Osteocyte (in vitro differentiated cells): ENCODE measurements around the gene WNK2. TPM values are rescaled to one million over a fixed set of nuclear protein-coding genes. Genes with fewer than 3 reads are reported as not detected.

Experiments used
- DNase-seq: peaks from one replicate; pipeline ENCODE4 v3.0.0; 2021; ENCODE audit warnings: mixed read lengths; ENCODE audit not compliant: unreplicated experiment; ENCODE audit errors: extremely low spot score
- H3K27ac Mint-ChIP-seq: one replicate; pipeline ENCODE4 v1.8.0; 2021; ENCODE audit warnings: mild to moderate bottlenecking, mixed read lengths; ENCODE audit not compliant: unreplicated experiment
- H3K27me3 Mint-ChIP-seq: one replicate; pipeline ENCODE4 v1.8.0; 2021; ENCODE audit warnings: mixed read lengths; ENCODE audit not compliant: unreplicated experiment
- H3K36me3 Mint-ChIP-seq: one replicate; pipeline ENCODE4 v1.8.0; 2021; ENCODE audit warnings: mixed read lengths; ENCODE audit not compliant: unreplicated experiment
- H3K4me1 Mint-ChIP-seq: one replicate; pipeline ENCODE4 v1.8.0; 2021; ENCODE audit warnings: mixed read lengths; ENCODE audit not compliant: unreplicated experiment
- H3K4me3 Mint-ChIP-seq: one replicate; pipeline ENCODE4 v1.8.0; 2021; ENCODE audit warnings: mild to moderate bottlenecking, moderate library complexity, mixed read lengths; ENCODE audit not compliant: unreplicated experiment
- H3K9me3 Mint-ChIP-seq: one replicate; pipeline ENCODE4 v1.8.0; 2021; ENCODE audit warnings: mixed read lengths; ENCODE audit not compliant: unreplicated experiment
- CTCF ChIP-seq: fragments of 200-600 bp; sonication (generic); IDR thresholded peaks from 2 replicates; pipeline ENCODE4 v1.5.0; 2021; ENCODE audit warnings: antibody characterized with exemption, mild to moderate bottlenecking, moderate library complexity
- total RNA-seq: library from RNA; stranded (reverse); gene quantifications from 2 replicates; pipeline ENCODE4 v1.2.1, GENCODE V29; 2021

Gene WNK2
- total RNA-seq, 1 donor from 2014 or later = not detected

- peaks cover 25% of the 10 kb centered on the region for H3K27me3 Mint-ChIP-seq
- TF ChIP-seq CTCF = no peak
- H3K27ac Mint-ChIP-seq = no peak overlapping the region
- DNase-seq = no peak
- no peak overlapping the region for H3K4me3 Mint-ChIP-seq
- H3K36me3 Mint-ChIP-seq = no peaks in the 10 kb centered on the region
- H3K4me1 Mint-ChIP-seq = no peaks in the 10 kb centered on the region
- no peaks in the 10 kb centered on the region for H3K9me3 Mint-ChIP-seq
Measured at GRCh38 chr9:93198838-93199625, 15.1 kb downstream of the WNK2 start.

- Mint-ChIP-seq H3K27ac (no peak overlapping the region), H3K9me3 (no peaks in the 10 kb centered on the region), H3K36me3 (no peaks in the 10 kb centered on the region), H3K4me3 (no peak overlapping the region), H3K27me3 (peaks cover 16% of the 10 kb centered on the region), H3K4me1 (no peaks in the 10 kb centered on the region)
- no peak for DNase-seq
- no peak for TF ChIP-seq CTCF
Measured at GRCh38 chr9:93200449-93200742, 16.5 kb downstream of the WNK2 start.

GRCh38 chr9:93200989-93201334, 17.0 kb downstream of the WNK2 start:
- Mint-ChIP-seq H3K9me3 (no peaks in the 10 kb centered on the region), H3K36me3 (no peaks in the 10 kb centered on the region), H3K27me3 (peaks cover 14% of the 10 kb centered on the region), H3K4me1 (no peaks in the 10 kb centered on the region), H3K4me3 (no peak overlapping the region), H3K27ac (no peak overlapping the region)
- no peak for DNase-seq
- TF ChIP-seq CTCF = no peak

GRCh38 chr9:93203026-93203717, 19.2 kb downstream of the WNK2 start:
- H3K9me3 Mint-ChIP-seq = no peaks in the 10 kb centered on the region
- H3K36me3 Mint-ChIP-seq = no peaks in the 10 kb centered on the region
- H3K27ac Mint-ChIP-seq = no peak overlapping the region
- H3K4me3 Mint-ChIP-seq = no peak overlapping the region
- TF ChIP-seq CTCF = no peak
- H3K27me3 Mint-ChIP-seq = peaks cover 7% of the 10 kb centered on the region
- DNase-seq = no peak
- no peaks in the 10 kb centered on the region for H3K4me1 Mint-ChIP-seq

- Mint-ChIP-seq H3K4me3 (no peak overlapping the region), H3K9me3 (no peaks in the 10 kb centered on the region), H3K27me3 (peaks cover 7% of the 10 kb centered on the region), H3K4me1 (no peaks in the 10 kb centered on the region), H3K36me3 (no peaks in the 10 kb centered on the region), H3K27ac (no peak overlapping the region)
- DNase-seq = no peak
- no peak for TF ChIP-seq CTCF
Measured at GRCh38 chr9:93203718-93204469, 20.0 kb downstream of the WNK2 start.
